SIG-M5 treated with dmso at 0.1 percent for 504 hours (cell line): ENCODE measurements around the gene DPP9.
"Not testable (repeated sequence)": the region's sequence is repeated elsewhere in the genome, so short reads cannot be mapped to it uniquely, and the experiment has no call there.

Experiments used
- DNase-seq: peaks from one replicate; lab custom pipeline; 2025; ENCODE audit not compliant: unreplicated experiment; lab: John Stamatoyannopoulos, UW

The DPP9 gene

GRCh38 chr19:4723595-4724514, at the start of gene DPP9:
DPP9 (minus strand) TSS chr19:4723842; CDS start chr19:4719906, 3,936 bp downstream.
- DNase-seq: peak; percentile 97

- no peak for DNase-seq
Measured at GRCh38 chr19:4773047-4773640, 49.5 kb upstream of the DPP9 start.

- DNase-seq: no peak
Measured at GRCh38 chr19:4772566-4772965, 48.9 kb upstream of the DPP9 start.

- DNase-seq: peak; percentile 63
Measured at GRCh38 chr19:4768934-4769777, 45.5 kb upstream of the DPP9 start.

GRCh38 chr19:4764393-4764660, 40.7 kb upstream of the DPP9 start:
- no peak for DNase-seq

GRCh38 chr19:4763021-4763420, 39.4 kb upstream of the DPP9 start:
- DNase-seq: no peak

- DNase-seq: no peak
Measured at GRCh38 chr19:4760285-4760650, 36.6 kb upstream of the DPP9 start.

- DNase-seq: peak; percentile 63
Measured at GRCh38 chr19:4759388-4760284, 36.0 kb upstream of the DPP9 start.

- no peak for DNase-seq
Measured at GRCh38 chr19:4758659-4759058, 35.0 kb upstream of the DPP9 start.

- no peak for DNase-seq
Measured at GRCh38 chr19:4758082-4758481, 34.4 kb upstream of the DPP9 start.

- no peak for DNase-seq
Measured at GRCh38 chr19:4755459-4755858, 31.8 kb upstream of the DPP9 start.

- DNase-seq: peak; percentile 40
Measured at GRCh38 chr19:4754248-4754647, 30.6 kb upstream of the DPP9 start.

GRCh38 chr19:4749870-4750590, 26.4 kb upstream of the DPP9 start:
- DNase-seq: no peak

- no peak for DNase-seq
Measured at GRCh38 chr19:4748589-4748988, 24.9 kb upstream of the DPP9 start.

GRCh38 chr19:4748185-4748584, 24.5 kb upstream of the DPP9 start:
- DNase-seq: no peak

- no peak for DNase-seq
Measured at GRCh38 chr19:4745986-4746385, 22.3 kb upstream of the DPP9 start.

- DNase-seq: not testable (repeated sequence)
Measured at GRCh38 chr19:4745175-4745574, 21.5 kb upstream of the DPP9 start.

GRCh38 chr19:4744451-4745174, 21.0 kb upstream of the DPP9 start:
- DNase-seq: peak; percentile 3
